Nephron (organoid): Measurements from ENCODE around the gene RIOX2.

ENCODE experiments used
- H3K27ac Mint-ChIP-seq, 3 experiments: 2 replicates each; pipeline ENCODE4 v1.8.0; 2020; ENCODE audit warnings: mixed read lengths in 3 of 3, mild to moderate bottlenecking in 2 of 3, moderate library complexity in 1 of 3
- H3K27me3 Mint-ChIP-seq: 2 replicates; pipeline ENCODE4 v1.8.0; 2021; ENCODE audit warnings: low read depth, mild to moderate bottlenecking, moderate library complexity, mixed read lengths
- H3K36me3 Mint-ChIP-seq: 2 replicates; pipeline ENCODE4 v1.8.0; 2020; ENCODE audit warnings: low read depth, mixed read lengths
- H3K4me1 Mint-ChIP-seq: 2 replicates; pipeline ENCODE4 v1.8.0; 2020; ENCODE audit warnings: mixed read lengths
- H3K4me3 Mint-ChIP-seq, 3 experiments: 2 replicates each; pipeline ENCODE4 v1.8.0; 2020; ENCODE audit warnings: mild to moderate bottlenecking in 3 of 3, mixed read lengths in 3 of 3, moderate library complexity in 2 of 3
- H3K9me3 Mint-ChIP-seq: 2 replicates; pipeline ENCODE4 v1.8.0; 2020; ENCODE audit warnings: mixed read lengths
- TF ChIP-seq, protein P1 (sequence below), 3 experiments: fragments of 200-600 bp; sonication (generic); IDR thresholded peaks; one replicate each; pipeline ENCODE4 v1.5.0; 2021; ENCODE audit warnings: antibody characterized with exemption in 3 of 3; ENCODE audit not compliant: unreplicated experiment in 3 of 3

RIOX2 gene

DNA sequence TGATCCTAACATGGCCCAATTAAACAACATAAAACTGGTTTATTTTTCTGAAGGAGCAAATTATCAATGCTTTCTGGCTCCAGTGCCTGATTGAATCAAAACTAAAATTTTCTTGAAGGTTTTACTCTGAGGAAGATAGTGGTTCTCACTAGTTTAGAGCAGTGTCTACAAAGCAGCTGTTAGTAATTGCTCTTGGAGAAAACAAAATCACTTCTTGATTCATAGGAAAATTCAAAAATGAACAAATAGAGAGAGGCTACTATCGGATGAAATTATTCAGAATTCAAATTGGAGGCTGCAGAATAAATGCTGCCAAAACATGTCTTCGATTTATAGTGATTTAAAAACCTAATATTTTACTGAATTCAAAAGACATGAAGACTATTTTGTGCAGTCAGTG is 15.1 kb upstream of the RIOX2 start:
- no peaks in the 10 kb centered on the region for H3K36me3 Mint-ChIP-seq
- H3K4me1 Mint-ChIP-seq: peaks cover 17% of the 10 kb centered on the region
- H3K27me3 Mint-ChIP-seq: peaks cover 3% of the 10 kb centered on the region
- H3K4me3 Mint-ChIP-seq: no peak overlapping the region
- TF ChIP-seq, protein P1, sequence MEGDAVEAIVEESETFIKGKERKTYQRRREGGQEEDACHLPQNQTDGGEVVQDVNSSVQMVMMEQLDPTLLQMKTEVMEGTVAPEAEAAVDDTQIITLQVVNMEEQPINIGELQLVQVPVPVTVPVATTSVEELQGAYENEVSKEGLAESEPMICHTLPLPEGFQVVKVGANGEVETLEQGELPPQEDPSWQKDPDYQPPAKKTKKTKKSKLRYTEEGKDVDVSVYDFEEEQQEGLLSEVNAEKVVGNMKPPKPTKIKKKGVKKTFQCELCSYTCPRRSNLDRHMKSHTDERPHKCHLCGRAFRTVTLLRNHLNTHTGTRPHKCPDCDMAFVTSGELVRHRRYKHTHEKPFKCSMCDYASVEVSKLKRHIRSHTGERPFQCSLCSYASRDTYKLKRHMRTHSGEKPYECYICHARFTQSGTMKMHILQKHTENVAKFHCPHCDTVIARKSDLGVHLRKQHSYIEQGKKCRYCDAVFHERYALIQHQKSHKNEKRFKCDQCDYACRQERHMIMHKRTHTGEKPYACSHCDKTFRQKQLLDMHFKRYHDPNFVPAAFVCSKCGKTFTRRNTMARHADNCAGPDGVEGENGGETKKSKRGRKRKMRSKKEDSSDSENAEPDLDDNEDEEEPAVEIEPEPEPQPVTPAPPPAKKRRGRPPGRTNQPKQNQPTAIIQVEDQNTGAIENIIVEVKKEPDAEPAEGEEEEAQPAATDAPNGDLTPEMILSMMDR (IDR thresholded peaks at IDR 0.05; ENCODE audit: unreplicated experiment in 3 of 3): no peak
- H3K27ac Mint-ChIP-seq: no peak overlapping the region
- no peaks in the 10 kb centered on the region for H3K9me3 Mint-ChIP-seq

DNA sequence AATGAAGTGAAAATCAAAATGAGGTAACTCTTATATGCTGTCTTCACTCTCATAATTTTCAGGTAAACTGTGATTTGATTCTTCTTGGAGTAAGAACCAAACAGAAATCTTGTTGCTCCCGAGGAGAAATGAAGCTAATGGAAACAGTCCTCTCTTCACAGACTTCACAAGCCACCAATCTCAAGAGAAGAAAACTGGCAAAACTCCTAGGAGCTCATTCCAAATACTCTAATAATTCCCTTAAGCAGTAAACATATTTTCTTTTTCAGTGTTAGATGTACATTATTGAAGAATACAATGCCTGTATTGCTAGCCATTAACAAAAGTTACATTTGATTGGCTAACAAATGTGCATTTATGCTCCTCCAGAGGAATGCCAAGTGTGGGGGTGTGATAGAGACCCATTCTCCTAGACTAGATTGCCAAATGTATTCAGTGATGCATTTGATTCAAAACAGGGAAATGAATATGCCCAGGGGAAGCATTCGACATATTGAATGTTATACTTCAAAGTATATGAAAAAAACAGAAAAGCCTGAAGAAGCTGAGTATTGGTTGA is 11.8 kb upstream of the RIOX2 start:
- Mint-ChIP-seq H3K36me3 (no peaks in the 10 kb centered on the region), H3K27me3 (peaks cover 3% of the 10 kb centered on the region), H3K4me3 (no peak overlapping the region), H3K4me1 (peaks cover 23% of the 10 kb centered on the region), H3K27ac (no peak overlapping the region), H3K9me3 (no peaks in the 10 kb centered on the region)
- TF ChIP-seq, protein P1 (IDR thresholded peaks at IDR 0.05; ENCODE audit: unreplicated experiment in 3 of 3): no peak

DNA sequence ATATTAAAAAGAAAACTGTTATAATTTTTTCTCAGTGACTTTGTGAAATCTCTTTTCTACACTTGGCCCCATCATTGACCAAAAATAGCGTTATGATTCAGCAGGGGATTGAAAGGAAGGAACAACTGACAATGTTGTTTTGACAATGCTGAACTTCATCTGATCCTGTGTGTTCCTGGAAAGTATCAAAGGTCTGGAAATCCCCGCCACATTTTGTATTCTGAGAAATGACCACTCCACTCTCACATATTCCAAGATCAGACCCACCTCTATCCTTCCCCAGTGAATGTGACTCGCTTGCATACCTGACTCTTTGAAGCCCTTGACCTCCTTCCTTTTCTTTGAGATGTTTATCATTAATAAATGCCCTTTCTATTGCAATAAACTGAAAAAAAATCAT is 9.7 kb upstream of the RIOX2 start:
- Mint-ChIP-seq H3K4me1 (peaks cover 23% of the 10 kb centered on the region), H3K9me3 (no peaks in the 10 kb centered on the region), H3K4me3 (no peak overlapping the region), H3K27me3 (no peaks in the 10 kb centered on the region), H3K27ac (peak overlapping the region in 2 of 3 experiments; percentile 6 to 40), H3K36me3 (no peaks in the 10 kb centered on the region)
- TF ChIP-seq, protein P1 (IDR thresholded peaks at IDR 0.05; ENCODE audit: unreplicated experiment in 3 of 3): no peak

DNA sequence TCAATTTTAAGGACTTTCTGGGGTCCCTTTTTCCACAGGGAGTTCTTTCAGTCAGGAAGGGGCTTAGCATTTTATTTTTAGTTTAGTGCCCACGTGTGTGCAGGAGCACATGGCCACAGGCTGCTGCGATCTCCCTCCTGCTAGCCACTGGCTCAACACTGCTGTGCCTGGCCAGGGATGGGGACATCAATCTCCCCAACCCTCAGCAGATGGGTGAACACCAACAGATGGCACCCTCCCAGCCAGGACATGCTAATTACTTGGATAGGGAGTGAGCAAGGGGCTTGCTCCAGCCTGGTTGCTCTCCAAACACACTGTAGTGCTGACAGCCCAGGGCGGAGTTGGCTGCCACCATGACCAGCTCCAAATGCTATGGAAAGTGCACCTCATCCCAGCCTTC is 7.4 kb upstream of the RIOX2 start:
- Mint-ChIP-seq H3K36me3 (no peaks in the 10 kb centered on the region), H3K4me3 (no peak overlapping the region), H3K4me1 (peaks cover 23% of the 10 kb centered on the region), H3K27ac (no peak overlapping the region), H3K27me3 (no peaks in the 10 kb centered on the region), H3K9me3 (no peaks in the 10 kb centered on the region)
- TF ChIP-seq, protein P1 (IDR thresholded peaks at IDR 0.05; ENCODE audit: unreplicated experiment in 3 of 3): no peak

DNA sequence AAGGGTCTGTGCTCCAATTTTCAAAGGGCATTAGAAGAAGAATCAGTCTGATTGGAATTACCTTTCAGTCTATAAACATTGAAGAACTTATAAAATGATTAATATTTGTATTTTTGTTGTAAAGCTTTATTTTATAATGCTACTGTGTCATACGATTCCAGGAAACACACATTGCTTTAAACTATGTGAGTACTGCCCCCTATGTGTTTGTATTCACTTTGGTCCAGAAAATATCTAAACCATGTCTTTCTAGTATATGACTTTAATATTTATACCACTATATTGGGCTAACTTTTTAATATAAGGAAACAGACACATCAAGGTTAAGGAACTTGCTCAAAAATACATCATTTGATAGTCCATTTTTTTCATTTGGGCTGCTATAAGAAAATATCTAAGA is 3.2 kb upstream of the RIOX2 start:
- Mint-ChIP-seq H3K4me3 (no peak overlapping the region), H3K36me3 (no peaks in the 10 kb centered on the region), H3K27me3 (peaks cover 5% of the 10 kb centered on the region)

DNA sequence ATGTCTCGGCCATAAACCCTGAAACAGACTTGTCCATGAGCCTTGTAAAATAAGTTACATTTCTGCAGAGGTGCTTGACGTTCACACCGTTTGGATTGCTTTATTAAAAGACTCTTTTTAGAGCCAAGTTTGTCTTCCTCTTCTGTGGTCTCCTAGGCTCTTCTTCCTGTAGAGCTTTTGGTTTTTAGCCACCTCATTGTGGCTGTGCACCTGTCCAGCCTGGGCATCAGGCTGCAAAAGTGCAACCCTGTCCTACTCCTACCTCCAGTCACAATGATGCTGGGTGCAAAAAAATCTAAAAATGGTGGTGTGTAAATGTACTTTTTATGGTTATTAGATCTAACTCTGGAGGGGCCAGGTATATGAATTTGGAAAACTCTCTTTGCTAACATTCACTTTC is 2.8 kb upstream of the RIOX2 start:
- TF ChIP-seq, protein P1 (IDR thresholded peaks at IDR 0.05; ENCODE audit: unreplicated experiment in 3 of 3): no peak
- Mint-ChIP-seq H3K4me1 (peaks cover 16% of the 10 kb centered on the region), H3K27me3 (peaks cover 5% of the 10 kb centered on the region), H3K27ac (no peak overlapping the region), H3K36me3 (no peaks in the 10 kb centered on the region), H3K4me3 (peak overlapping the region in 2 of 3 experiments; percentile 55 to 69), H3K9me3 (no peaks in the 10 kb centered on the region)

More for the DNA sequence above, 3.2 kb upstream of the RIOX2 start:
- TF ChIP-seq, protein P1 (IDR thresholded peaks at IDR 0.05; ENCODE audit: unreplicated experiment in 3 of 3): no peak
- H3K4me1 Mint-ChIP-seq: peaks cover 12% of the 10 kb centered on the region
- H3K9me3 Mint-ChIP-seq: no peaks in the 10 kb centered on the region
- no peak overlapping the region for H3K27ac Mint-ChIP-seq
